Neural progenitor cell (in vitro differentiated cells): ENCODE results near the gene FAM98B. TPM values are rescaled to one million over a fixed set of nuclear protein-coding genes. Genes with fewer than 3 reads are reported as not detected.

ENCODE experiments used
- DNase-seq: peaks from one replicate; pipeline ENCODE4 v3.0.0-alpha.2; 2016; ENCODE audit warnings: low spot score
- H2AFZ ChIP-seq: fragments of 200-600 bp; sonication (generic); replicated peaks from 2 replicates; pipeline ENCODE4 v1.6.1; 2016; ENCODE audit warnings: antibody characterized with exemption
- H3F3A ChIP-seq: fragments of 200-600 bp; sonication (generic); 2 replicates; pipeline ENCODE4 v1.6.1; 2016; ENCODE audit warnings: antibody characterized with exemption, low read depth
- H3K27ac ChIP-seq: fragments of 200-600 bp; sonication (generic); 2 replicates; pipeline ENCODE4 v1.5.1; 2016; ENCODE audit warnings: mild to moderate bottlenecking
- H3K27me3 ChIP-seq: fragments of 200-600 bp; sonication (generic); 2 replicates; pipeline ENCODE4 v1.6.1; 2016; ENCODE audit warnings: mild to moderate bottlenecking, moderate library complexity
- H3K36me3 ChIP-seq: fragments of 200-600 bp; sonication (generic); 2 replicates; pipeline ENCODE4 v1.5.1; 2016
- H3K4me1 ChIP-seq: fragments of 200-600 bp; sonication (generic); 2 replicates; pipeline ENCODE4 v1.6.1; 2016; ENCODE audit warnings: mixed run types
- H3K4me2 ChIP-seq: fragments of 200-600 bp; sonication (generic); 2 replicates; pipeline ENCODE4 v1.6.1; 2016
- H3K4me3 ChIP-seq: fragments of 200-600 bp; sonication (generic); 2 replicates; pipeline ENCODE4 v1.5.1; 2016
- H3K79me2 ChIP-seq: fragments of 200-600 bp; sonication (generic); 2 replicates; pipeline ENCODE4 v1.6.1; 2016; ENCODE audit warnings: low read depth
- H3K9ac ChIP-seq: fragments of 200-600 bp; sonication (generic); 2 replicates; pipeline ENCODE4 v1.6.1; 2016
- H3K9me3 ChIP-seq: fragments of 200-600 bp; sonication (generic); 2 replicates; pipeline ENCODE4 v1.5.1; 2016; ENCODE audit warnings: low read depth
- H4K20me1 ChIP-seq: fragments of 200-600 bp; sonication (generic); 2 replicates; pipeline ENCODE4 v1.6.1; 2016; ENCODE audit warnings: low read depth
- H3K27ac Mint-ChIP-seq: 3 replicates; pipeline ENCODE4 v1.8.0; 2021; ENCODE audit warnings: mixed read lengths
- H3K27me3 Mint-ChIP-seq: 2 replicates; pipeline ENCODE4 v1.8.0; 2022; ENCODE audit warnings: low read depth, mild to moderate bottlenecking, inconsistent platforms, moderate library complexity, mixed read lengths; ENCODE audit not compliant: insufficient read depth
- H3K36me3 Mint-ChIP-seq: 3 replicates; pipeline ENCODE4 v1.8.0; 2021; ENCODE audit warnings: mixed read lengths
- H3K4me1 Mint-ChIP-seq: 3 replicates; pipeline ENCODE4 v1.8.0; 2021; ENCODE audit warnings: mixed read lengths
- H3K4me3 Mint-ChIP-seq: 3 replicates; pipeline ENCODE4 v1.8.0; 2021; ENCODE audit warnings: mild to moderate bottlenecking, moderate library complexity, mixed read lengths
- H3K9me3 Mint-ChIP-seq: 3 replicates; pipeline ENCODE4 v1.8.0; 2020; ENCODE audit warnings: mixed read lengths
- CTCF ChIP-seq: fragments of 200-600 bp; sonication (generic); IDR thresholded peaks from 2 replicates; pipeline ENCODE4 v1.5.1; 2017; ENCODE audit warnings: antibody characterized with exemption, mild to moderate bottlenecking
- EZH2 ChIP-seq: fragments of 200-600 bp; sonication (generic); IDR thresholded peaks from 2 replicates; pipeline ENCODE4 v1.6.1; 2017; ENCODE audit warnings: antibody characterized with exemption, mild to moderate bottlenecking, moderate library complexity
- EZH2phosphoT487 ChIP-seq: fragments of 200-600 bp; sonication (generic); IDR thresholded peaks from 2 replicates; pipeline ENCODE4 v1.6.1; 2017; ENCODE audit warnings: antibody characterized with exemption
- total RNA-seq: library from RNA; depleted of rRNA; stranded (reverse); fragments of >200 nt; gene quantifications from 2 replicates; pipeline ENCODE4 v1.2.3, GENCODE V29; 2015; ENCODE audit warnings: low replicate concordance

Gene FAM98B
- total RNA-seq, 1 donor from 2014 or later: 31.4 TPM

GRCh38 chr15:38463893-38464292, 10.0 kb downstream of the FAM98B start:
- Mint-ChIP-seq H3K27me3 (no peaks in the 10 kb centered on the region), H3K9me3 (no peaks in the 10 kb centered on the region), H3K4me3 (no peak overlapping the region), H3K36me3 (peaks cover 10% of the 10 kb centered on the region), H3K27ac (no peak overlapping the region), H3K4me1 (no peaks in the 10 kb centered on the region)
- no peaks in the 10 kb centered on the region for H3F3A ChIP-seq
- no peaks in the 10 kb centered on the region for H3K9me3 ChIP-seq
- H3K9ac ChIP-seq: no peak overlapping the region
- no peak overlapping the region for H3K4me3 ChIP-seq
- H4K20me1 ChIP-seq: peaks cover 28% of the 10 kb centered on the region
- DNase-seq: no peak
- no peaks in the 10 kb centered on the region for H3K4me1 ChIP-seq
- H2AFZ ChIP-seq: no peak overlapping the region
- H3K27ac ChIP-seq: no peak overlapping the region
- peaks cover 64% of the 10 kb centered on the region for H3K79me2 ChIP-seq
- TF ChIP-seq CTCF (no peak), EZH2phosphoT487 (no peak), EZH2 (no peak)
- H3K4me2 ChIP-seq: no peak overlapping the region
- peaks cover 15% of the 10 kb centered on the region for H3K36me3 ChIP-seq
- H3K27me3 ChIP-seq: no peaks in the 10 kb centered on the region

GRCh38 chr15:38464675-38465074, 10.7 kb downstream of the FAM98B start:
- Mint-ChIP-seq H3K4me1 (no peaks in the 10 kb centered on the region), H3K36me3 (peaks cover 7% of the 10 kb centered on the region), H3K4me3 (no peak overlapping the region), H3K27me3 (no peaks in the 10 kb centered on the region), H3K27ac (no peak overlapping the region), H3K9me3 (no peaks in the 10 kb centered on the region)
- peaks cover 15% of the 10 kb centered on the region for H3K36me3 ChIP-seq
- H4K20me1 ChIP-seq: peaks cover 28% of the 10 kb centered on the region
- H3K9me3 ChIP-seq: no peaks in the 10 kb centered on the region
- no peak overlapping the region for H3K9ac ChIP-seq
- no peaks in the 10 kb centered on the region for H3F3A ChIP-seq
- no peak overlapping the region for H3K27ac ChIP-seq
- H2AFZ ChIP-seq: no peak overlapping the region
- H3K79me2 ChIP-seq: peaks cover 56% of the 10 kb centered on the region
- no peaks in the 10 kb centered on the region for H3K4me1 ChIP-seq
- no peaks in the 10 kb centered on the region for H3K27me3 ChIP-seq
- H3K4me3 ChIP-seq: no peak overlapping the region
- no peak for DNase-seq
- TF ChIP-seq EZH2 (no peak), EZH2phosphoT487 (no peak), CTCF (no peak)
- no peak overlapping the region for H3K4me2 ChIP-seq

GRCh38 chr15:38470816-38471215, 16.9 kb downstream of the FAM98B start:
- no peak for DNase-seq
- Histone ChIP-seq H3K9ac (no peak overlapping the region), H3K27ac (no peak overlapping the region), H3K79me2 (no peaks in the 10 kb centered on the region), H3K4me2 (no peak overlapping the region), H3K36me3 (peaks cover 19% of the 10 kb centered on the region), H3K4me1 (no peaks in the 10 kb centered on the region), H3K4me3 (no peak overlapping the region), H4K20me1 (no peaks in the 10 kb centered on the region), H3F3A (no peaks in the 10 kb centered on the region), H3K27me3 (no peaks in the 10 kb centered on the region), H2AFZ (no peak overlapping the region), H3K9me3 (no peaks in the 10 kb centered on the region)
- TF ChIP-seq EZH2phosphoT487 (no peak), EZH2 (no peak), CTCF (no peak)
- Mint-ChIP-seq H3K27me3 (no peaks in the 10 kb centered on the region), H3K4me1 (no peaks in the 10 kb centered on the region), H3K27ac (no peak overlapping the region), H3K9me3 (no peaks in the 10 kb centered on the region), H3K36me3 (peaks cover 10% of the 10 kb centered on the region), H3K4me3 (no peak overlapping the region)

- Mint-ChIP-seq H3K36me3 (peaks cover 12% of the 10 kb centered on the region), H3K27ac (no peak overlapping the region), H3K9me3 (no peaks in the 10 kb centered on the region), H3K4me1 (no peaks in the 10 kb centered on the region), H3K27me3 (no peaks in the 10 kb centered on the region), H3K4me3 (no peak overlapping the region)
- Histone ChIP-seq H3K4me3 (no peak overlapping the region), H3K36me3 (peaks cover 18% of the 10 kb centered on the region), H2AFZ (no peak overlapping the region), H3K4me1 (no peaks in the 10 kb centered on the region), H3F3A (no peaks in the 10 kb centered on the region), H3K9ac (no peak overlapping the region), H3K27ac (no peak overlapping the region), H3K9me3 (no peaks in the 10 kb centered on the region), H3K79me2 (no peaks in the 10 kb centered on the region), H3K27me3 (no peaks in the 10 kb centered on the region), H4K20me1 (no peaks in the 10 kb centered on the region), H3K4me2 (no peak overlapping the region)
- DNase-seq: no peak
- TF ChIP-seq CTCF (no peak), EZH2phosphoT487 (no peak), EZH2 (no peak)
Measured at GRCh38 chr15:38471974-38472373, 18.0 kb downstream of the FAM98B start.
